SK-N-SH (cell line): ENCODE data around the gene RASGRP2. TPM values are rescaled to one million over a fixed set of nuclear protein-coding genes. Genes with fewer than 3 reads are reported as not detected.
"Not testable (repeated sequence)": the region's sequence is repeated elsewhere in the genome, so short reads cannot be mapped to it uniquely, and the experiment has no call there.

Experiments
- CTCF ChIA-PET: fragments of 300-600, 350-600 bp; formaldehyde crosslinking; extraction: SDS; loops from one replicate; lab custom pipeline; 2021; lab: Yijun Ruan, JAX
- POLR2A ChIA-PET: fragments of 350-600 bp; sonication (Branson Sonifier 250); formaldehyde crosslinking; extraction: SDS; loops from one replicate; lab custom pipeline; 2020; ENCODE audit warnings: antibody characterized with exemption, inconsistent platforms; lab: Yijun Ruan, JAX
- DNase-seq: peaks from one replicate; pipeline ENCODE4 v3.0.0; 2012
- H2AFZ ChIP-seq: fragments of 200-600 bp; sonication (generic); 2 replicates; pipeline ENCODE4 v1.8.1; 2016; ENCODE audit warnings: antibody characterized with exemption, mild to moderate bottlenecking, low read depth
- H3F3A ChIP-seq: fragments of 200-600 bp; sonication (generic); replicated peaks from 2 replicates; pipeline ENCODE3; 2016; ENCODE audit warnings: antibody characterized with exemption, mild to moderate bottlenecking; ENCODE audit not compliant: insufficient read depth
- H3K27ac ChIP-seq, 2 experiments: fragments of 200-500 bp in 1 of 2; fragments of 200-600 bp in 1 of 2; sonication (Bioruptor generic) in 1 of 2; sonication (generic), shearing (Covaris generic) in 1 of 2; 2 replicates each; pipeline versions ENCODE4 v1.5.1 to v1.6.1; 2014 to 2016; ENCODE audit warnings: low read depth in 2 of 2, inconsistent platforms in 1 of 2, low read length in 1 of 2, mild to moderate bottlenecking in 1 of 2, mixed read lengths in 1 of 2
- H3K27me3 ChIP-seq: fragments of 200-600 bp; sonication (generic), shearing (Covaris generic); 2 replicates; pipeline ENCODE4 v1.6.1; 2016; ENCODE audit warnings: mixed run types; ENCODE audit not compliant: insufficient read depth
- H3K36me3 ChIP-seq, 2 experiments: fragments of 200-500 bp in 1 of 2; fragments of 200-600 bp in 1 of 2; sonication (Bioruptor generic) in 1 of 2; sonication (generic) in 1 of 2; replicated peaks in 1 of 2; 2 replicates each; pipeline versions ENCODE3 to v1.5.1; 2014 to 2016; ENCODE audit warnings: low read length in 1 of 2, mild to moderate bottlenecking in 1 of 2; ENCODE audit not compliant: insufficient read depth in 2 of 2, control insufficient read depth in 1 of 2
- H3K4me1 ChIP-seq, 2 experiments: fragments of 200-500 bp in 1 of 2; fragments of 200-600 bp in 1 of 2; sonication (Bioruptor generic) in 1 of 2; sonication (generic), shearing (Covaris generic) in 1 of 2; 2 replicates each; pipeline versions ENCODE4 v1.5.1 to v1.6.1; 2014 to 2016; ENCODE audit warnings: low read depth in 1 of 2, low read length in 1 of 2, mixed run types in 1 of 2; ENCODE audit not compliant: insufficient read depth in 2 of 2, control insufficient read depth in 1 of 2
- H3K4me2 ChIP-seq: fragments of 200-600 bp; sonication (generic), shearing (Covaris generic); 2 replicates; pipeline ENCODE4 v1.6.1; 2017; ENCODE audit warnings: mixed run types
- H3K4me3 ChIP-seq, 2 experiments: fragments of 200-500 bp in 1 of 2; fragments of 200-600 bp in 1 of 2; sonication (Bioruptor generic) in 1 of 2; sonication (generic), shearing (Covaris generic) in 1 of 2; 2 replicates each; pipeline versions ENCODE4 v1.5.1 to v1.8.1; 2014 to 2016; ENCODE audit warnings: low read depth in 2 of 2, inconsistent platforms in 1 of 2, low read length in 1 of 2, mild to moderate bottlenecking in 1 of 2, mixed read lengths in 1 of 2, moderate library complexity in 1 of 2
- H3K79me2 ChIP-seq: fragments of 200-600 bp; sonication (generic); 2 replicates; pipeline ENCODE4 v1.8.1; 2017; ENCODE audit warnings: mild to moderate bottlenecking; ENCODE audit not compliant: insufficient read depth
- H3K9ac ChIP-seq: fragments of 200-600 bp; sonication (generic); 2 replicates; pipeline ENCODE4 v1.6.1; 2017; ENCODE audit warnings: mixed run types
- H3K9me2 ChIP-seq: fragments of 200-600 bp; sonication (generic); 2 replicates; pipeline ENCODE4 v1.6.1; 2017; ENCODE audit warnings: mixed run types
- H3K9me3 ChIP-seq: fragments of 200-600 bp; sonication (generic); 2 replicates; pipeline ENCODE4 v1.6.1; 2017; ENCODE audit warnings: mixed run types, mild to moderate bottlenecking, moderate library complexity
- H4K20me1 ChIP-seq: fragments of 200-600 bp; sonication (generic); 2 replicates; pipeline ENCODE4 v1.6.1; 2017; ENCODE audit warnings: mild to moderate bottlenecking, mixed run types; ENCODE audit not compliant: insufficient read depth
- ELF1 ChIP-seq: IDR thresholded peaks from 2 replicates; pipeline ENCODE4 v1.4.0; 2012
- EZH2phosphoT487 ChIP-seq: fragments of 200-600 bp; sonication (generic); IDR thresholded peaks from 2 replicates; pipeline ENCODE4 v1.6.1; 2017; ENCODE audit warnings: low read depth, mixed run types, mild to moderate bottlenecking, antibody characterized with exemption, moderate library complexity, borderline replicate concordance
- FOSL2 ChIP-seq: IDR thresholded peaks from 2 replicates; pipeline ENCODE4 v1.4.0; 2012; ENCODE audit warnings: low read depth, mild to moderate bottlenecking, moderate library complexity, borderline replicate concordance
- FOXM1 ChIP-seq: IDR thresholded peaks from 2 replicates; pipeline ENCODE4 v1.4.0; 2012; ENCODE audit warnings: low read depth, mild to moderate bottlenecking
- GABPA ChIP-seq: IDR thresholded peaks from 2 replicates; pipeline ENCODE4 v1.4.0; 2012; ENCODE audit warnings: low read depth, mild to moderate bottlenecking
- JUND ChIP-seq: IDR thresholded peaks from 2 replicates; pipeline ENCODE4 v1.4.0; 2012
- MEF2A ChIP-seq: IDR thresholded peaks from 2 replicates; pipeline ENCODE4 v1.4.0; 2012; ENCODE audit warnings: low read depth, borderline replicate concordance
- MXI1 ChIP-seq: IDR thresholded peaks from 2 replicates; pipeline ENCODE4 v1.6.1; 2012; ENCODE audit warnings: mild to moderate bottlenecking, low read depth, low read length, improper control_type of control experiment
- NRF1 ChIP-seq: IDR thresholded peaks from 2 replicates; pipeline ENCODE4 v1.6.1; 2012; ENCODE audit warnings: low read depth, mild to moderate bottlenecking, low read length
- POLR2AphosphoS5 ChIP-seq: IDR thresholded peaks from 2 replicates; pipeline ENCODE4 v1.6.1; 2012; ENCODE audit warnings: low read depth, low read length
- RCOR1 ChIP-seq: fragments of 150-350 bp; IDR thresholded peaks from 2 replicates; pipeline ENCODE4 v1.6.1; 2017; ENCODE audit warnings: antibody characterized with exemption, low read length
- RFX5 ChIP-seq: IDR thresholded peaks from 2 replicates; pipeline ENCODE4 v1.6.1; 2012; ENCODE audit warnings: mild to moderate bottlenecking, improper control_type of control experiment, low read length
- RXRA ChIP-seq: IDR thresholded peaks from 2 replicates; pipeline ENCODE4 v1.4.0; 2012; ENCODE audit warnings: low read depth, mild to moderate bottlenecking, borderline replicate concordance
- TAF1 ChIP-seq: IDR thresholded peaks from 2 replicates; pipeline ENCODE4 v1.6.1; 2012; ENCODE audit warnings: low read depth, mild to moderate bottlenecking, low read length, moderate library complexity, borderline replicate concordance
- TEAD4 ChIP-seq: IDR thresholded peaks from 2 replicates; pipeline ENCODE4 v1.4.0; 2012; ENCODE audit warnings: mild to moderate bottlenecking, borderline replicate concordance; ENCODE audit not compliant: insufficient read depth
- USF2 ChIP-seq: fragments of 150-350 bp; IDR thresholded peaks from 2 replicates; pipeline ENCODE4 v1.6.1; 2017; ENCODE audit warnings: antibody characterized with exemption, low read length, low read depth, borderline replicate concordance
- WGBS: methylation state at CpG from one replicate; pipeline ENCODE4 v1.1.6; 2017; ENCODE audit warnings: low lambda C conversion rate; 5-methylcytosine and 5-hydroxymethylcytosine counted together
- polyA plus RNA-seq, 3 experiments: library from polyadenylated mRNA; depleted of rRNA; stranded (reverse); fragments of >200 nt; gene quantifications; 2 replicates each; pipeline ENCODE4 v1.2.3, GENCODE V29; 2012
- TF ChIP-seq, protein P1 (sequence below): IDR thresholded peaks from 2 replicates; pipeline ENCODE4; 2012
- TF ChIP-seq, protein P2 (sequence below): IDR thresholded peaks from 2 replicates; pipeline ENCODE4 v1.4.0; 2012; ENCODE audit warnings: low read depth
- TF ChIP-seq, protein P3 (sequence below): fragments of 200-600 bp; sonication (generic); IDR thresholded peaks from 2 replicates; pipeline ENCODE4 v1.6.1; 2017; ENCODE audit warnings: antibody characterized with exemption, mild to moderate bottlenecking, moderate library complexity

Gene RASGRP2
- polyA plus RNA-seq, 1 of the 3 experiments (the other 2 are of a cell fraction) = 1.6 TPM

GRCh38 chr11:64703048-64703447 is 40.9 kb downstream of the RASGRP2 start:
- CTCF ChIA-PET = interaction anchor here (1.7 to 4.9 kb wide), 5 partner anchors 9 to 185 kb away, joined by 4 to 35 read pairs (median 9); partner anchors contain the start of gene RASGRP2

GRCh38 chr11:64701956-64702355 is 42.0 kb downstream of the RASGRP2 start:
- H2AFZ ChIP-seq, H3K27ac ChIP-seq, DNase-seq, H3K9me2 ChIP-seq, H4K20me1 ChIP-seq, CTCF ChIA-PET, H3K36me3 ChIP-seq, H3F3A ChIP-seq, H3K4me2 ChIP-seq, H3K79me2 ChIP-seq, H3K9me3 ChIP-seq, H3K4me3 ChIP-seq, H3K9ac ChIP-seq, H3K4me1 ChIP-seq, POLR2A ChIA-PET: not testable (repeated sequence)
- WGBS = no CpG with 5 or more reads among the region's 29 CpGs
- H3K27me3 ChIP-seq = peaks cover 24% of the 10 kb centered on the region; the same call in 1 of the 2 replicates

More at GRCh38 chr11:64703048-64703447, 40.9 kb downstream of the RASGRP2 start:
- TF ChIP-seq EZH2phosphoT487 (no peak), TEAD4 (no peak), FOSL2 (no peak), MXI1 (no peak), USF2 (no peak), ELF1 (no peak), TAF1 (no peak), FOXM1 (no peak), NRF1 (no peak), POLR2AphosphoS5 (no peak), JUND (no peak), GABPA (no peak), RCOR1 (no peak), MEF2A (no peak), RFX5 (no peak), RXRA (no peak)
- TF ChIP-seq, protein P1, sequence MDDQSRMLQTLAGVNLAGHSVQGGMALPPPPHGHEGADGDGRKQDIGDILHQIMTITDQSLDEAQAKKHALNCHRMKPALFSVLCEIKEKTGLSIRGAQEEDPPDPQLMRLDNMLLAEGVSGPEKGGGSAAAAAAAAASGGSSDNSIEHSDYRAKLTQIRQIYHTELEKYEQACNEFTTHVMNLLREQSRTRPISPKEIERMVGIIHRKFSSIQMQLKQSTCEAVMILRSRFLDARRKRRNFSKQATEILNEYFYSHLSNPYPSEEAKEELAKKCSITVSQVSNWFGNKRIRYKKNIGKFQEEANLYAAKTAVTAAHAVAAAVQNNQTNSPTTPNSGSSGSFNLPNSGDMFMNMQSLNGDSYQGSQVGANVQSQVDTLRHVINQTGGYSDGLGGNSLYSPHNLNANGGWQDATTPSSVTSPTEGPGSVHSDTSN = no peak
- TF ChIP-seq, protein P2, sequence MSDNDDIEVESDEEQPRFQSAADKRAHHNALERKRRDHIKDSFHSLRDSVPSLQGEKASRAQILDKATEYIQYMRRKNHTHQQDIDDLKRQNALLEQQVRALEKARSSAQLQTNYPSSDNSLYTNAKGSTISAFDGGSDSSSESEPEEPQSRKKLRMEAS = no peak
- TF ChIP-seq, protein P3, sequence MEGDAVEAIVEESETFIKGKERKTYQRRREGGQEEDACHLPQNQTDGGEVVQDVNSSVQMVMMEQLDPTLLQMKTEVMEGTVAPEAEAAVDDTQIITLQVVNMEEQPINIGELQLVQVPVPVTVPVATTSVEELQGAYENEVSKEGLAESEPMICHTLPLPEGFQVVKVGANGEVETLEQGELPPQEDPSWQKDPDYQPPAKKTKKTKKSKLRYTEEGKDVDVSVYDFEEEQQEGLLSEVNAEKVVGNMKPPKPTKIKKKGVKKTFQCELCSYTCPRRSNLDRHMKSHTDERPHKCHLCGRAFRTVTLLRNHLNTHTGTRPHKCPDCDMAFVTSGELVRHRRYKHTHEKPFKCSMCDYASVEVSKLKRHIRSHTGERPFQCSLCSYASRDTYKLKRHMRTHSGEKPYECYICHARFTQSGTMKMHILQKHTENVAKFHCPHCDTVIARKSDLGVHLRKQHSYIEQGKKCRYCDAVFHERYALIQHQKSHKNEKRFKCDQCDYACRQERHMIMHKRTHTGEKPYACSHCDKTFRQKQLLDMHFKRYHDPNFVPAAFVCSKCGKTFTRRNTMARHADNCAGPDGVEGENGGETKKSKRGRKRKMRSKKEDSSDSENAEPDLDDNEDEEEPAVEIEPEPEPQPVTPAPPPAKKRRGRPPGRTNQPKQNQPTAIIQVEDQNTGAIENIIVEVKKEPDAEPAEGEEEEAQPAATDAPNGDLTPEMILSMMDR = no peak
- Histone ChIP-seq H3F3A (no peaks in the 10 kb centered on the region), H3K4me1 (peaks cover 0 to 6% of the 10 kb centered on the region in 2 experiments; a peak in 2 of 4 replicates), H3K9ac (no peak overlapping the region), H4K20me1 (no peaks in the 10 kb centered on the region), H3K27ac (no peak overlapping the region), H3K27me3 (peaks cover 17% of the 10 kb centered on the region; the same call in 1 of the 2 replicates), H3K4me3 (no peak overlapping the region), H3K79me2 (no peaks in the 10 kb centered on the region), H3K36me3 (no peaks in the 10 kb centered on the region), H3K4me2 (no peak overlapping the region), H3K9me3 (no peaks in the 10 kb centered on the region), H3K9me2 (no peaks in the 10 kb centered on the region), H2AFZ (no peak overlapping the region)
- POLR2A ChIA-PET = no interaction called here
- WGBS = 87% methylated on average over 2 of the region's 2 CpGs
- no peak for DNase-seq
